Measurements from ENCODE around the gene LMAN2L. TPM values are rescaled to one million over a fixed set of nuclear protein-coding genes. Genes with fewer than 3 reads are reported as not detected.

The LMAN2L gene
- total and polyA plus RNA-seq, 2 of the 8 experiments (the other 6 are each of a cell fraction or from before 2014, with no cell fraction given), result 14.3 to 17.6 TPM

GRCh38 chr2:96662360-96662759 lies 77.5 kb downstream of the LMAN2L start:
- no peaks in the 10 kb centered on the region for H3K79me2 ChIP-seq (ENCODE audit: control insufficient read depth in 1 of 2, insufficient read depth in 2 of 2, low read length in 2 of 2)
- no peak overlapping the region for H3K4me3 ChIP-seq (ENCODE audit: extremely low read depth in 1 of 4, insufficient read depth in 2 of 4, low read depth in 3 of 4, low read length in 4 of 4)
- H3K27me3 ChIP-seq (replicated peaks in 1 of 4; ENCODE audit: control insufficient read depth in 3 of 4, extremely low read depth in 1 of 4, insufficient read depth in 3 of 4, low read length in 3 of 4), result no peaks in the 10 kb centered on the region
- H3K23me2 ChIP-seq (ENCODE audit: low read depth, low read length), result no peaks in the 10 kb centered on the region
- CTCF ChIA-PET (ENCODE audit: partially characterized antibody), result no interaction called here
- WGBS, 2 experiments (ENCODE audit: extremely low coverage in 1 of 2, insufficient coverage in 1 of 2, insufficient read length in 1 of 2, insufficient replicate concordance in 2 of 2, low coverage in 1 of 2, low lambda C conversion rate in 2 of 2, missing lambda C conversion rate in 1 of 2), result 91% methylated on average over 9 of the region's 9 CpGs; no CpG with 5 or more reads in 1 of the 2 experiments
- H2BK20ac ChIP-seq (ENCODE audit: low read length), result no peak overlapping the region
- H4K20me1 ChIP-seq (replicated peaks in 1 of 2; ENCODE audit: control insufficient read depth in 1 of 2, insufficient read depth in 2 of 2, low read length in 2 of 2), result no peaks in the 10 kb centered on the region
- no peaks in the 10 kb centered on the region for H3K36me3 ChIP-seq (ENCODE audit: control insufficient read depth in 2 of 4, insufficient read depth in 4 of 4, low read length in 3 of 4)
- no peak overlapping the region for H3K18ac ChIP-seq (ENCODE audit: extremely low read depth, low read length)
- no peak overlapping the region for H2BK120ac ChIP-seq (replicated peaks; ENCODE audit: low read depth, low read length)
- H2BK15ac ChIP-seq (ENCODE audit: low read length), result no peak overlapping the region
- DNase-seq (ENCODE audit: low read depth in 1 of 2, low spot score in 2 of 2) (no peak), FAIRE-seq (no peak)
- H2BK5ac ChIP-seq (ENCODE audit: low read depth, low read length), result no peak overlapping the region
- no peak overlapping the region for H2AK5ac ChIP-seq (ENCODE audit: low read depth, low read length)
- H3K9me3 ChIP-seq (ENCODE audit: insufficient read depth in 2 of 2, low read depth in 1 of 2, low read length in 1 of 2), result peaks cover 0 to 4% of the 10 kb centered on the region in 2 experiments; a peak in 2 of 4 replicates
- no peak overlapping the region for H4K8ac ChIP-seq (ENCODE audit: extremely low read depth, insufficient read depth, low read length)
- no peak overlapping the region for H3K27ac ChIP-seq (ENCODE audit: low read depth, low read length)
- no peak overlapping the region for H2BK12ac ChIP-seq (ENCODE audit: low read depth, low read length)
- peak overlapping the region in 1 of 4 experiments; percentile 1; a peak in 1 of 7 replicates for H3K9ac ChIP-seq (replicated peaks in 1 of 4; ENCODE audit: extremely low read depth in 1 of 4, low read depth in 3 of 4, low read length in 3 of 4)
- H3K79me1 ChIP-seq (ENCODE audit: low read depth, low read length), result no peaks in the 10 kb centered on the region
- H4K5ac ChIP-seq (ENCODE audit: insufficient read length, low read depth, low read length), result no peak overlapping the region
- H3K4ac ChIP-seq (replicated peaks; ENCODE audit: insufficient read length, low read depth, low read length), result no peak overlapping the region
- H3K4me1 ChIP-seq (replicated peaks in 1 of 4; ENCODE audit: control insufficient read depth in 3 of 4, insufficient read depth in 4 of 4, low read length in 3 of 4), result no peaks in the 10 kb centered on the region
- no peak overlapping the region for H3K14ac ChIP-seq (ENCODE audit: insufficient read length)
- H3K23ac ChIP-seq (ENCODE audit: insufficient read length), result no peak overlapping the region
- H3K56ac ChIP-seq (replicated peaks; ENCODE audit: insufficient read length, low read depth, low read length), result no peak overlapping the region
- no peak overlapping the region for H4K91ac ChIP-seq (replicated peaks; ENCODE audit: insufficient read length, low read length)
- no peak overlapping the region for H3K4me2 ChIP-seq (ENCODE audit: insufficient read depth in 1 of 2, low read depth in 2 of 2, low read length in 2 of 2)
- no peak overlapping the region for H2AFZ ChIP-seq (ENCODE audit: low read length)
- POLR2A ChIA-PET (ENCODE audit: partially characterized antibody), result interaction anchor here (0.7 to 1.2 kb wide), 2 partner anchors 9 to 244 kb away, joined by 3 to 4 read pairs; no protein-coding TSS in a partner anchor
- TF ChIP-seq RBBP5 (IDR thresholded peaks at IDR 0.05; ENCODE audit: borderline replicate concordance, low read depth, low read length) (no peak), GABPA (IDR thresholded peaks at IDR 0.05; ENCODE audit: borderline replicate concordance, insufficient read depth, low read length) (no peak), CTBP2 (IDR thresholded peaks at IDR 0.05; ENCODE audit: borderline replicate concordance, insufficient read depth, insufficient read length, low read length) (no peak), BACH1 (IDR thresholded peaks at IDR 0.05; ENCODE audit: low read length) (no peak), SIX5 (IDR thresholded peaks at IDR 0.05; ENCODE audit: low read depth, low read length) (no peak), BCL11A (IDR thresholded peaks at IDR 0.05; ENCODE audit: low read depth in 2 of 2, low read length in 2 of 2) (no peak), BRCA1 (IDR thresholded peaks at IDR 0.05; ENCODE audit: low read depth, low read length) (no peak), RNF2 (IDR thresholded peaks at IDR 0.05; ENCODE audit: borderline replicate concordance, low read depth, low read length, missing control alignments, poor library complexity, severe bottlenecking) (no peak), E2F6 (IDR thresholded peaks at IDR 0.05) (no peak), TAF7 (optimal IDR thresholded peaks at IDR 0.05; ENCODE audit: borderline replicate concordance, low read depth, low read length) (no peak), RAD21 (IDR thresholded peaks at IDR 0.05 in 1 of 2, conservative IDR thresholded peaks at IDR 0.05 in 1 of 2; ENCODE audit: low read depth in 2 of 2, low read length in 2 of 2) (no peak), SRF (IDR thresholded peaks at IDR 0.05; ENCODE audit: low read depth, low read length) (no peak), KDM4A (IDR thresholded peaks at IDR 0.05; ENCODE audit: low read depth, low read length, severe bottlenecking) (no peak)

Data from H1 (cell line).